Activated T-helper 2 cell treated with anti-CD3 and anti-CD28 coated beads, Interferon-gamma antibody, Interleukin-2, Interleukin-4, amounts not matched to agents 10 μg/mL and 5 μg/mL and 100 μg/mL, durations not matched to agents 14 hours and 24 hours and 36 hours (primary cell): ENCODE data around the gene NDP. TPM values are rescaled to one million over a fixed set of nuclear protein-coding genes. Genes with fewer than 3 reads are reported as not detected.

Experiments
- DNase-seq: peaks from one replicate; pipeline ENCODE4 v3.0.0; 2021; ENCODE audit warnings: low spot score
- H3K27ac Mint-ChIP-seq: one replicate; pipeline ENCODE4 v1.8.0; 2021; ENCODE audit warnings: mixed read lengths
- H3K27me3 Mint-ChIP-seq: one replicate; pipeline ENCODE4 v1.8.0; 2021; ENCODE audit warnings: low read depth, mixed read lengths
- H3K36me3 Mint-ChIP-seq: one replicate; pipeline ENCODE4 v1.8.0; 2021; ENCODE audit warnings: low read depth, mixed read lengths
- H3K4me1 Mint-ChIP-seq: one replicate; pipeline ENCODE4 v1.8.0; 2021; ENCODE audit warnings: low read depth, mixed read lengths
- H3K4me3 Mint-ChIP-seq: one replicate; pipeline ENCODE4 v1.8.0; 2021; ENCODE audit warnings: low read depth, mild to moderate bottlenecking, moderate library complexity, mixed read lengths
- H3K9me3 Mint-ChIP-seq: one replicate; pipeline ENCODE4 v1.8.0; 2021; ENCODE audit warnings: mixed read lengths
- intact Hi-C: fragments of 100-400 bp; cut with micrococcal nuclease; formaldehyde crosslinking; loops from one replicate; pipeline ENCODE4 v1.15.1; 2023
- total RNA-seq: library from RNA; stranded (reverse); gene quantifications from 2 replicates; pipeline ENCODE4 v1.2.3, GENCODE V29; 2022

NDP gene
- total RNA-seq, 1 donor from 2014 or later: not detected

DNA sequence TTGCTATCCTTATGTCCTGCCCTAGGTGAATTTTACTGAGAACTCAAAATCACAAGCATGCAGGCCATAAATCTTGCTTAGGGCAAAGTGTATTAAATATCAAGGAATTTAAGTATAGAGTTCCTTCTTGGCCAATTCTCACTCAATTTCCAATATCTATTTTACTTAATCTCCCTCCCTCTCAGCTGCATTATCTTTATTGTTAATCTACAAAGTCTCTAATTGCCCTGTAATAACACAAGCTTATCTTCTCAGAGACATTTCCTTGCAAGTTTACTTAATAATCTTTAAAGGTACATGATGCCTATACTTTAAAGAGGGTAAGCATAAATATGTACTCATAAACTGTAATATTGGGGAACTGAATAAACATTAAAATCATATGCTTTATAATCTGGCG lies 64.0 kb downstream of the NDP start:
- Mint-ChIP-seq H3K9me3 (no peaks in the 10 kb centered on the region), H3K36me3 (no peaks in the 10 kb centered on the region), H3K4me3 (no peak overlapping the region), H3K4me1 (no peaks in the 10 kb centered on the region), H3K27ac (no peak overlapping the region), H3K27me3 (peaks cover 8% of the 10 kb centered on the region)
- DNase-seq: no peak
- intact Hi-C loops: no loop called here

- no peak for DNase-seq
- Mint-ChIP-seq H3K4me1 (no peaks in the 10 kb centered on the region), H3K27ac (no peak overlapping the region), H3K27me3 (peaks cover 2% of the 10 kb centered on the region), H3K36me3 (no peaks in the 10 kb centered on the region), H3K4me3 (no peak overlapping the region), H3K9me3 (no peaks in the 10 kb centered on the region)
- intact Hi-C loops: no loop called here
Measured at GRCh38 chrX:43899878-43900815, 73.0 kb downstream of the NDP start.

Other genes starting within 250 kb of the NDP start
- 10.3 and 11.6 TPM in 2 replicates for gene MAOB, start 90.9 kb downstream of the NDP start, total RNA-seq